Measurements from ENCODE around the gene PROSER1.
A peak's percentile ranks its signal among the peaks of the same experiment; 100 is the strongest.
"Not testable (repeated sequence)": the region's sequence is repeated elsewhere in the genome, so short reads cannot be mapped to it uniquely, and the experiment has no call there.

Gene PROSER1

GRCh38 chr13:39037880-39038568 lies at the start of gene PROSER1, which contains the start of gene NHLRC3:
TSS of gene PROSER1 (minus strand) at chr13:39038089. CDS start at chr13:39037242, 847 bp downstream.
TSS of gene NHLRC3 (plus strand) at chr13:39038456. CDS start at chr13:39038640, 184 bp downstream.
- DNase-seq: peak; percentile 99

GRCh38 chr13:39086251-39086945 lies 48.5 kb upstream of the PROSER1 start:
- DNase-seq: not testable (repeated sequence)

GRCh38 chr13:39073983-39074382 lies 36.1 kb upstream of the PROSER1 start:
- no peak for DNase-seq

- DNase-seq: no peak
Measured at GRCh38 chr13:39072842-39073241, 35.0 kb upstream of the PROSER1 start.

- DNase-seq: no peak
Measured at GRCh38 chr13:39062004-39062403, 24.1 kb upstream of the PROSER1 start.

GRCh38 chr13:39058040-39058439 lies 20.2 kb upstream of the PROSER1 start:
- DNase-seq: no peak

- no peak for DNase-seq
Measured at GRCh38 chr13:39056018-39056417, 18.1 kb upstream of the PROSER1 start.

GRCh38 chr13:39054112-39054511 lies 16.2 kb upstream of the PROSER1 start:
- no peak for DNase-seq

GRCh38 chr13:39052944-39053343 lies 15.1 kb upstream of the PROSER1 start:
- no peak for DNase-seq

GRCh38 chr13:39051157-39051556 lies 13.3 kb upstream of the PROSER1 start:
- peak; percentile 71 for DNase-seq

- no peak for DNase-seq
Measured at GRCh38 chr13:39049274-39049673, 11.4 kb upstream of the PROSER1 start.

- no peak for DNase-seq
Measured at GRCh38 chr13:39048806-39049205, 10.9 kb upstream of the PROSER1 start.

GRCh38 chr13:39047560-39047959 lies 9.7 kb upstream of the PROSER1 start:
- DNase-seq: peak; percentile 12

- no peak for DNase-seq
Measured at GRCh38 chr13:39044536-39044935, 6.6 kb upstream of the PROSER1 start.

GRCh38 chr13:39040206-39040605 lies 2.3 kb upstream of the PROSER1 start:
- no peak for DNase-seq

GRCh38 chr13:39039041-39039440 lies 1.2 kb upstream of the PROSER1 start:
- peak; percentile 8 for DNase-seq

GRCh38 chr13:39038569-39039030 lies 711 bp upstream of the PROSER1 start:
- no peak for DNase-seq

GRCh38 chr13:39037410-39037879 lies 444 bp downstream of the PROSER1 start:
- DNase-seq: no peak

GRCh38 chr13:39036212-39036611 lies 1.7 kb downstream of the PROSER1 start:
- peak; percentile 33 for DNase-seq

GRCh38 chr13:39035799-39036198 lies 2.1 kb downstream of the PROSER1 start:
- peak; percentile 4 for DNase-seq

GRCh38 chr13:39035204-39035603 lies 2.7 kb downstream of the PROSER1 start:
- no peak for DNase-seq

- no peak for DNase-seq
Measured at GRCh38 chr13:39034085-39034484, 3.8 kb downstream of the PROSER1 start.

- DNase-seq: no peak
Measured at GRCh38 chr13:39032150-39032549, 5.7 kb downstream of the PROSER1 start.

- DNase-seq: no peak
Measured at GRCh38 chr13:39025433-39025839, 12.5 kb downstream of the PROSER1 start.
